ENCODE data around the gene SOD1.
"Not testable (repeated sequence)": the region's sequence is repeated elsewhere in the genome, so short reads cannot be mapped to it uniquely, and the experiment has no call there.

The SOD1 gene

DNA sequence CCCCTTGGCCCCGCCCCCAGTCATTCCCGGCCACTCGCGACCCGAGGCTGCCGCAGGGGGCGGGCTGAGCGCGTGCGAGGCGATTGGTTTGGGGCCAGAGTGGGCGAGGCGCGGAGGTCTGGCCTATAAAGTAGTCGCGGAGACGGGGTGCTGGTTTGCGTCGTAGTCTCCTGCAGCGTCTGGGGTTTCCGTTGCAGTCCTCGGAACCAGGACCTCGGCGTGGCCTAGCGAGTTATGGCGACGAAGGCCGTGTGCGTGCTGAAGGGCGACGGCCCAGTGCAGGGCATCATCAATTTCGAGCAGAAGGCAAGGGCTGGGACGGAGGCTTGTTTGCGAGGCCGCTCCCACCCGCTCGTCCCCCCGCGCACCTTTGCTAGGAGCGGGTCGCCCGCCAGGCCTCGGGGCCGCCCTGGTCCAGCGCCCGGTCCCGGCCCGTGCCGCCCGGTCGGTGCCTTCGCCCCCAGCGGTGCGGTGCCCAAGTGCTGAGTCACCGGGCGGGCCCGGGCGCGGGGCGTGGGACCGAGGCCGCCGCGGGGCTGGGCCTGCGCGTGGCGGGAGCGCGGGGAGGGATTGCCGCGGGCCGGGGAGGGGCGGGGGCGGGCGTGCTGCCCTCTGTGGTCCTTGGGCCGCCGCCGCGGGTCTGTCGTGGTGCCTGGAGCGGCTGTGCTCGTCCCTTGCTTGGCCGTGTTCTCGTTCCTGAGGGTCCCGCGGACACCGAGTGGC is at the start of gene SOD1:
Gene SOD1 (plus strand): TSS at position 158 of the 723 bp plus-strand sequence. CDS start 77 bp downstream, at position 235.
- DNase-seq: peak; percentile 92 to 96

DNA sequence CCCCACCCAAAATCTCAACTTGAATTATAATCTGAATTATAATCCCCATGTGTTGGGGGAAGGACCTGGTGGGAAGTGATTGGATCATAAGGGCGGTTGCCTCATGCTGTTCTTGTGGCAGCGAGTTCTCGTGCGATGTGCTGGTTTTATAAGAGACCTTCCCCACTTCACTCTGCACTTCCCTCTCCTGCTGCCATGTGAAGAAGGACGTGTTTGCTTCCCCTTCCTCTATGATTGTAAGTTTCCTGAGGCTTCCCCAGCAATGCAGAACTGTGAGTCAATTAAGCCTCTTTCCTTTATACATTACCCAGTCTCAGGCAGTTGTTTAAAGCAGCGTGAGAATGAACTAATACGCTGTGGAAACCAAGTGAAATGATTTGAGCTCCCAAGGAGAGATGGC is 48.0 kb upstream of the SOD1 start:
- DNase-seq: no peak

DNA sequence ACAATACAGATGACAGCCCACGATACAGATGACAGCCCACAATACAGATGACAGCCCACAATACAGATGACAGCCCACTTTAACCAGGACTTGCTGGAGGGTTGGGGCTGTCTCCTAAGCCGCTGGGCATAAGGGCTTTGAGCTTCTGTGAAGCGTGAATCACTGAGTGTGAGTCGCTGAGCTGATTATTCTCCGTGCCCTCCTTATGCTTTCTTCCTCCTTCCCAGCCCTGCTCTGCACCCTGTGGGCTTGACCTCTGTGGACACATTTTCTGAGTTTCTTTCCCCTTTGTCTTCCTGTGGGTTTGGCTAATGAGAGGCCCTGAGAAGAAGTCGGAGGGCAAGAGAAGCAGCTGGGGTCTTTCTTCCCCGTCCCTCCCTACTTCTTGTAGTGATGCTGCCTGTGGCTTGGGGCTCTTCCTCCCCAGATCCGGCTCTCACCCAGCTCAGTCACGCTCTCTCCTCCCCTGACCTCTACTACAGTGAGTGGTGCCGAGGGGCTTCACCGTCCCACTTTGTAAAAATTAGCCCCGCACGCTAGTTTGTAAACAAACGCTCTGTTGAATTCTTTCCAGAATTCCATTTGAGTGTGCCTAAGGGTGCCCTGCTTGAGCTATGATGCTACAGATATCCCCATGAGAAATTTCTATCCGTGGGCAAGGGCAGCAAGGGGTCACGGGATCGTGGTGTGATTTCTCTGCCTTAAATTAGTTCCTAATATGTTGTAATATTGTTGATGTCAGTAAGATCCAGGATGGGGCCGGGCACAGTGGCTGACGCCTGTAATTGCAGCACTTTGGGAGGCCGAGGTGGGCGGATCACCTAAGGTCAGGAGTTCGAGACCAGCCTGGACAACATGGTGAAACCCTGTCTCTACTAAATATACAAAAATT is 46.4 kb upstream of the SOD1 start:
- DNase-seq: peak; percentile 76 to 90

DNA sequence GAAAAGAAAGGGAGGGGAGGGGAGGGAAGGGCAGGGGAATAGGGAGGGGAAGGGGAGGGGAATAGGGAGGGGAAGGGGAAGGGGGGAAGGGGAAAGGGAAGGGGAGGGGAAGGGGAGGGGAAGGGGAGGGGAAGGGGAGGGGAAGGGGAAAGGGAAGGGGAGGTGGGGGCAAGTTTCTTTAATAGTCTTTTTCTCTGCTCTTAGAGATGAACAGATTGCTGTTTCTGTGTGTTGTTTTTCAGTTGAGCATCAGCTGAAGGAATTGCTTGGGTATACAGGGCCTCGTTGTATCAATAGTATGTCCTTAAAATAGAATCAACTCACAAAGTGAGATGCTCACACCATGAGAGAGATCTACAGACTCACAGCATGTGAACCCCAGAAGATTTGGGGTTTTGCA is 44.8 kb upstream of the SOD1 start:
- DNase-seq: no peak

DNA sequence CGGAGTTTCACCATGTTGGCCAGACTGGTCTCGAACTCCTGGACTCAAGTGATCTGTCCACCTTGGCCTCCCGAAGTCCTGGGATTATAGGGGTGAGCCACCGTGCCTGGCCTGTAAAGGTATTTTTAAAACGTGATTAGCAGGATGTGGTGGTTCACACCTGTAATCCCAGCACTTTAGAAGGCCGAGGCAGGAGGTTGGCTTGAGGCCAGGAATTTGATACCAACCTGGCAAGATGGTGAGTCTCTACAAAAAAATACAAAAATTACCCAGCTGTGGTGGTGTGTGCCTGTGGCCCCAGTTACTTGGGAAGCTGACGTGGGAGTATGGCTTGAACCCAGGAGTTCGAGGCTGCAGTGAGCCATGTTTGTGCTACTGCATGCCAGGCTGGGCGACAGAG is 43.3 kb upstream of the SOD1 start:
- DNase-seq: no peak

DNA sequence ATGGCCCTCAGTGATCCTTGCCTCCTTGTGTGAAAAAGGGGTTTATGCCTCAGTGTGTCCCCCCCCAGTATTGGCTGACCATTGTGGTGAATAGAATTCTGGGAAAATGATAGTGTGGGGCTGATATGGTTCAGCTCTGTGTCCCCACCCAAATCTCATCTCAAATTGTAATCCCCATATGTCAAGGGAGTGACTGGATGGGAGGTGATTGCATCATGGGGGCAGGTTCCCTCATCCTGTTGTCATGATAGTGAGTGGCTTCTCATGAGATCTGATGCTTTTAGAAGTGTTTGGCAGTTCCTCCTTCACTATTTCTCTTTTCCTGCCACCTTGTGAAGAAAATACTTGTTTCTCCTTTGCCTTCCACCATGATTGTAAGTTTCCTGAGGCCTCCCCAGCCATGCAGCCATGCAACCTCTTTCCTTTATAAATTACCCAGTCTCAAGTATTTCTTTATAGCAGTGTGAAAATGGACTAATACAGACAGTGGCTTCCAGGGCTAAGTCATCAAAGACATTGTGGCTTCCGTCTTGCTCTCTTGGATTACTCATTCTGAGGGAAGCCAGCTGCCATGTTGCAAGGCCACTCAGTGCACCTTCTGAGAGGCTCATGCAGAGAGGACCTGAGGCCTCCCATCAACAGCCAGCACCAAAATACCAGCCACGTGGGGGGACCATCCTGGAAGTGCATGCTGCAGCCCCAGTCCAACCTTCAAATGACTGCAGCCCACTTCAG is 40.6 kb upstream of the SOD1 start:
- DNase-seq: no peak

DNA sequence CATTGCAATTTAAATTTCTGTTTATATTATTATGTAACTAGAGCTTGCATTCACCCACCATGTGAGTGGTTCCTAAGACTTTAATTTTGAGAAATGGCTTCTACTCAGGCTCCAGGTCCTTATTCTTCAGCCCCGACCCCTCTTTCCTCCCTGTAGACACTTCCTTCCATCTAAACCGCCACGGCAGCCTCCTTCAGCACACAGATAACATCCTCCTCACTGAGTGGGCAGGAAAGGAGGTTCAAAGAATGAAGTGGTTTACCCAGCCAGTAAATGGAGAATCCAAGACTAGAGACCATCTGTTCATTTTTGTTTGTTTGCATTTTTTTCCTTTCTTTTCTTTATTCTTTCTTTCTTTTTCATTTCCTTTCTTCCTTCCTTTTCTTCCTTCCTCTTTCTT is 37.1 kb upstream of the SOD1 start:
- DNase-seq: no peak

DNA sequence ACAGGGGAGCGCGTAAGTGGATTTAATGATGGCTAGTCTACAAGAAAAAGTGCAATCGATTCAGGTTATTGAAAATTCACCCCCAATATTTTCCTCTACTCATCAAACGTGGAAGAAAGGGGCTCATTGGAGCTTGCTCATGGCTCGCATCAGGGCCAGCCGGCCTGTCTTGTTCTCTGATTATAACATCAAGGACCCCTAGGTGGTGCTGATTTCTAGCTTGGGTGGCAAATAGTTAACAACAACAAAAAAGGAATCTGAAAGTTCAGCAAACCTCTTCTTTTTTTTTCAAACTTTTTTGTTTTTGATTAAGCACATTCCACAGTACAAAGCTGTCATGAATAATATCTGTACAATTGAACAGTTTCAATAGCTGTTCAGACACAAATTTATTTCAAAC is 35.8 kb upstream of the SOD1 start:
- no peak for DNase-seq

DNA sequence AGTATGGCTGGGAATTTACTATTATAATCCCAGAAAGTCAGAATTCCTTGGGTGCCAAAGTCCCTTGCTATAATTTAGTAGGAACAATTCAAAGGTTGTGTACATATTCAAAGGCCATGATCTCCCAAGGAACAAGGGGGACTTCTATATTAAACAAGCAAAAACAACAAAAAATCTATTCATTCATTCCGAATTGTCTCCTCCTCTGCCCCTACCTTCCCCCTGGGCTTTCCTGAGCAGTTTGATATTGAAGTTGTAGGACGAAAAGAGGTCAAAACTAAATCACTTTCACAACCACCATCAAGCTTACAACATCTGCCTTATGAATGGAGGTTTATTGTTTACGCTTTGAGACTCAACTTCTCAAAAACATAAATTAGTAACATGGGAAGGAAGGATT is 35.3 kb upstream of the SOD1 start:
- no peak for DNase-seq

DNA sequence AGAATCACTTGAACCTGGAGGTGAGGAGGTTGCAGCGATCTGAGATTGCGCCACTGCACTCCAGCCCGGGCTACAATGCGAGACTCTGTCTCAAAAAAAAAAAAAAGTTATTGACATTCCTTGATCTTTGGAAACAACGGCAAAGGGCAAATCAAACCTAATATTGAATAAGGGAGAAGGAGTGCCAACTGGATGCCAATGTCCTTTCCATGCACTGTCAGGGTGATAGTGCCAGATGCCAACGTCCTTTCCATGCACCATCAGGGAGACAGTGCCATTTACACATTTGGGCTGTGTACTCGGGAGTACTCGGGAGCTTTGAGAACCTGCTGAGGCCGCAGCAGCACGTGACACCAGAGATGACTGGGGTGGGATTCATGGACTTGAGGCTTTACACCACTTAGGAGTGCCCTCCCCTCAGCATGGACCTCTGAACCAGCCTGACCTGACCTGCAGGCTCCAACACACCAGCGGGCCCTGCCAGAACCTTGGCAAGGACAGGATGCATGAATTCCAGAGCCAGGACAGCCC is 34.5 kb upstream of the SOD1 start:
- no peak for DNase-seq

DNA sequence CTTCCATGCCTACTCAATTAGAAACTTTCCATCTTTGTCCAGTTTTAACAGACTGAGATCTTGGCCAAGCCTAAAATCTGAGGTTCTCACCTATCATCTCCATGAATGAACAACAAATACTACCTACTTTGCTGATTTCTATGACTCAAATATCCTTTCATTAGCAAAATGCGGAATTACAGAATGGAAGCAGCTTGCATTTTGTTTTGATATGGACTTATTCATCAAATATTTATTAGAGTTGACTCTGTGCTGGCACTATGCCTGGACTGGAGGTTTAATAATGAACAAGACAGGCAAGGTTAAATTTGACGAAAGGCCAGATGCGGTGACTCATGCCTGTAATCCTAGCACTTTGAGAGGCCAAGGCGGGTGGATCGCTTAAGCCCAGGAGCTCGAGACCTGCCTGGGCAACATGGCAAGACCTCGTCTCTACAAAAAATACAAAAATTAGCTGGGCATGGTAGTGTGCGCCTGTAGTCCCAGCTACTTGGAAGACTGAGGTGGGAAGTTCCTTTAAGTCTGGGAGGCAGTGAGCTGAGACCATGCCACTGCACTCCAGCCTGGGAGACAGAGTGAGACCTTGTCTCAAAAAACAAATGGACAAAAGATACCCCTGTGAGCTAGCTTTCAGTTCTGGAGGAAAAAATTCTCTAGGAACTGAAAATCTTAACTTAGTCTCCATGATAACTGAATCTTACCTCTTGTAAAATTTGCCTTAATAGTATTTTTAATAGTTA is 29.4 kb upstream of the SOD1 start:
- DNase-seq: no peak

DNA sequence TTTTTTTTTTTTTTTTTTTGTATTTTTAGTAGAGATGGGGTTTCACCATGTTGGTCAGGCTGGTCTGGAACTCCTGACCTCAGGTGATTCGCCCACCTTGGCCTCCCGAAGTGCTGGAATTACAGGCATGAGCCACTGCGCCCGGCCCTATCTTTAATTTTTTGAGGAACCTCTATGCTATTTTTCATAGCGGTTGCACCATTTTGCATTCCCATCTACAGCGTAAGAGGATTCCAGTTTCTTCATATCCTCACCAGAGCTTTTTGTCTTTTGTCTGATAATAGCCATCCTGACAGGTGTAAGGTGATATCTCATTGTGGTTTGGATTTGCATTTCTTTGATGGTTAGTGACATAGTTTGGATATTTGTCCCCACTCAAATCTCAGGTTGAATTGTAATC is 27.6 kb upstream of the SOD1 start:
- not testable (repeated sequence) for DNase-seq

DNA sequence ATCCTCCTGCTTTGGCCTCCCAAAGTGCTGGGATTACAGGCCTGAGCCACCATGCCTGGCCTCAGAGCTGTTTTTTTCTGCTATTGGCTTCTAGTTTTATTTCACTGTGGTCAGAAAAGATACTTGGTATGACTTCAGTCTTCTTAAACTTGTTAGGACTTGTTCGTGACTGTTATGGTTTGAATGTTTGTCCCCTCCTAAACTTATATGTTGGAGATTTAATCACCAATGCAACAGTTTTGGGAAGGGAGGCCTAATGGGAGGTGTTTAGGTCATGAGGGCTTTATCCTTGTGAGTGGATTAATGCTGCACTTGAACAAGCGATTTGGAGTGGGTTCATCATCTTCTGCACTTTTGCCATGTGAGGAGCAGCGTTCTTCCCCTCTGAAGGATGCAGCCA is 24.5 kb upstream of the SOD1 start:
- no peak for DNase-seq

DNA sequence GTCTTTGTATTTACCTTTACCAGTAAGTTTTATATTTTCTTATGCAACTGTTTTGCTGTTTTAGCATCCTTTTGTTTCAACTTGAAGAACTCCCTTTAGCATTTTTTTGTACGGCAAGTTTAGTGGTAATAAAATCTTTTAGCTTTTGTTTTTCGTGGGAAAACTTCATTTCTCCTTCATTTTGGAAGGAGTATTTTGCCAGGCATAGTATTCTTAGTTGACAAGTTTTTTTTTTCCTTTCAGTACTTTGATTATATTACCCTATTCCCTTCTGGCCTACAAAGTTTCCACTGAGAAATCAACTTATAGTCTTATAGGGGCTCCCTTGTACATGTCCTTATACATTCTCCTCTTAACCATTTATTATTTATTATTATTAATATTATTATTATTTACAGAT is 22.6 kb upstream of the SOD1 start:
- DNase-seq: no peak

DNA sequence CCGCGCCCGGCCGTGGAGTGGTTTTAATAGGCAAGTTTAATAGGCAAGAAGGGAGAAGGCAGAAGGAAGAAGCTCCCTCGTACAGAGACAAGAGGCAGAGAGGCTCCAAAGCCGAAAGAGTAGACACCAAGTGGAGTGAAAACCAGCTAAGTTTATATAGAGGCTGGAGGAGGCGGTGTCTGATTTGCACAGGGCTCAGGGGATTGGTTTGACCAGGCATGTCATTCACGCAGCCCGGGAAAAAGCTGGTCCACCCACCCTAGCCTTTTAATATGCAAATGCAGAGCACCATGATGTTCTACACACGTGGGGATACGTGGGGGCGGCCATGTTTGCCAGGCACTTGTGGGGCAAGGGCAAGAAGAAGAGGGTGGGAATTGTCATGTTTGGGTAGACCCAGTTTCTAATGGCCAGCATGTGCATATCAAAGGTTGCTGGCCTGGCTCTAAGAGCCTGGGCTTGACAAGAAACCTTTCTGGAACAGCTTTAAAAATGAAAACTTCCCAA is 18.0 kb upstream of the SOD1 start:
- no peak for DNase-seq

DNA sequence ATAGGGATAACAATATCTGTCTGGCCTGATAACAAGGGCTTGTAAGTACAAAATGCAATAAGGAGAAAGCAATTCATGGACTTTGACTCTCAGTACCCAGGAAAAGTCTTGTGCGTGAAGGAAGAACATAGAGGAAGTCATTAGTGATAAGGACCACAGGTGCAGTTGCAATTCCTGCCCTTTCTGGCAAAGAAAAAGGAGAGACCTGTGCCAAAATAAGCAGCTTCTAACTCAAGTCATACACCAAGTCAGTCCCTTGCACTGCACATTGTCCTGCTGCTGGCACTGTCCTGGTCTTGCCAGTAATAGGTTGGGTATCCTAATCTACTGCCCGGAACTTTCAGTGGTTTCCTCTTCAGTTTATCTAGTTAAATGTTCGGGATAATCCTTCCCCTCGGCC is 14.8 kb upstream of the SOD1 start:
- DNase-seq: no peak

DNA sequence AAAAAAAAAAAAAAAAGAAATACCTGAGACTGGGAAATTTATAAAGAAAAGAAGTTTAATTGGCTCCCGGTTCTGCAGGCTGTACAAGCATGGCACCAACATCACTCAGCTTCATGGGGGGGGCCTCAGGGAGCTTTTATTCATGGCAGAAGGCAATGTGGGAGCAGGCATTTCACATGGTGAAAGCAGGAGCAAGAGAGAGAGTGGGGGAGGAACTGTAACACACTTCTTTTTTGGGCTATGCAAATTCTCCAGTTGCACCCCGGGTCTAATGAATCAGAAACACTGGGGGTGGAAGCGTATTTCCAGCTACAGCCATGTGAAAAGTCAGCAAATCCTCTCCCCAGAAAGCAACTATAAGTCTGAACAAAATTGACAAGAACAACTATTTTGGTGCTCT is 11.8 kb upstream of the SOD1 start:
- DNase-seq: no peak

DNA sequence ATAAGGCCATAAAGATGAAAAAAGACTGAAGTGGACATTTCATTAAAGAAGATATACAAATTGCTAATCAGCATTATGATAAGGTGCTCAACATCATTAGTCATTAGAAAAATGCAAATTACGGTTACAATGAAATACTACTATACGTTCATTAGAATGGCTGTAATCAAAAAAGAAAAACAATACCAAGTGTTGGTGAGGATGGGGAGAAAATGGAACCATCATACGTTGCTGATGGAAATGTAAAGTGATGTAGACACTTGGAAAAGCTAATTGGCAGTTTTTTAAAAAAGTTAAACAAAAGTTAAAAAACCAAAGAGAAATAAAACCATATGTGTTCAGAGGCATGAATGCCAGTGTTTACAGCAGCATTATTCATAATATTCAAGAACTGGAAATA is 8.6 kb upstream of the SOD1 start:
- DNase-seq: no peak

DNA sequence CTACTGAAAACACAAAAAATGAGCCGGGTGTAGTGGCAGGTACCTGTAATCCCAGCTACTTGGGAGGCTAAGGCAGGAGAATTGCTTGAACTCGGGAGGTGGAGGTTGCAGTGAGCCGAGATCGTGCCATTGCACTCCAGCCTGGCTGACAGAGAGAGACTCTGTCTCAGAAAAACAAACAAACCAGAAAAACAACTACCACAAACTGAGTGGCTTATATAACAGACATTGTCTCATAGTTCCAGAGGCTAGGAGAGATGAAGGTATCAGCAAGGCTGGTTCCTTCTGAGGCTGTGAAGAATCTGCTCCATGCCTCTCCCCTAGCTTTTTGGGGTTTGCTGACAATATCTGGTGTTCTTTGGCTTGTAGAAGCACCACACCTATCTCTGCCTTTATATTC is 8.0 kb upstream of the SOD1 start:
- DNase-seq: not testable (repeated sequence)

DNA sequence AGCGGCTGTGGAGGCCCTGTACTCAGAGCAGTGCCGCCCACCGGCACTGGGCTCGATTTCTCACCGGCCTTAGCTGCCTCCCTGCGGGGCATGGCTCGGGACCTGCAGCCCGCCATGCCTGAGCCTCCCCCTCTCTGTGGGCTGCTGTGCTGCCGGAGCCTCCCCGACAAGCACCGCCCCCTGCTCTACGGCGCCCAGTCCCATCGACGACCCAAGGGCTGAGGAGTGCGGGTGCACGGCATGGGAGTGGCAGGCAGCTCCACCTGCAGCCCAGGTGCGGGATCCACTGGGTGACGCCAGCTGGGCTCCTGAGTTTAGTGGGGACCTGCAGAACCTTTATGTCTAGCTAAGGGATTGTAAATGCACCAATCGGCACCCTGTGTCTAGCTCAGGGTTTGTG is 5.2 kb upstream of the SOD1 start:
- DNase-seq: no peak

DNA sequence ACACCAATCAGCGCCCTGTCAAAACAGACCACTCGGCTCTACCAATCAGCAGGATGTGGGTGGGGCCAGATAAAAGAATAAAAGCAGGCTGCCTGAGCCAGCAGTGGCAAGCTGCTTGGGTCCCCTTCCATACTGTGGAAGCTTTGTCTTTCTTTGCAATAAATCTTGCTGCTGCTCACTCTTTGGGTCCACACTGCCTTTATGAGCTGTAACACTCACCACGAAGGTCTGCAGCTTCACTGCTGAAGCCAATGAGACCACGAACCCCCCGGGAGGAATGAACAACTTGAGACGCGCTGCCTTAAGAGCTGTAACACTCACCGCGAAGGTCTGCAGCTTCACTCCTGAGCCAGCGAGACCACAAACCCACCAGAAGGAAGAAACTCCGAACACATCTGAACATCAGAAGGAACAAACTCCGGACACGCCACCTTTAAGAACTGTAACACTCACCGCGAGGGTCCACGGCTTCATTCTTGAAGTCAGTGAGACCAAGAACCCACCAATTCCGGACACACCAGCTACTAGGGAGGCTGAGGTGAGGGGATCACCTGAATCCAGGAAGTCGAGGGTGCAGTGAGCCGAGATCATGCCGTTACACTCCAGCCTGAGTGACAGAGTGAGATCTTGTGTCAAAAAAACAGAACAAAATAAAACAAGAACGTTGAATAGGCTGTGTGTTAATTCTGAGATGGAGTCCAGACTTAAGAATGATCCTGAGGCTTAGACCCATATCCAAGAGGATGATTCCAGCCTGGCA is 4.5 kb upstream of the SOD1 start:
- DNase-seq: not testable (repeated sequence)

Data from inflammatory macrophage treated with lipopolysaccharide for 1 hour (primary cell).